Keratinocyte (primary cell): ENCODE data around the gene UBASH3B.

Experiments used
- CTCF ChIP-seq, 3 experiments: IDR thresholded peaks in 1 of 3; conservative IDR thresholded peaks in 1 of 3; optimal IDR thresholded peaks in 1 of 3; 2 replicates in 2 of 3; 3 replicates in 1 of 3; pipeline versions ENCODE3 to v1.5.1; 2011; ENCODE audit warnings: low read length in 3 of 3, mild to moderate bottlenecking in 3 of 3, moderate library complexity in 2 of 3, control low read depth in 1 of 3, inconsistent platforms in 1 of 3; ENCODE audit not compliant: insufficient read depth in 2 of 3; ENCODE audit errors: extremely low read depth in 1 of 3
- EZH2 ChIP-seq: IDR thresholded peaks from one replicate; pipeline ENCODE4 v1.6.1; 2012; ENCODE audit warnings: inconsistent platforms, mild to moderate bottlenecking, low read length, moderate library complexity

DNA sequence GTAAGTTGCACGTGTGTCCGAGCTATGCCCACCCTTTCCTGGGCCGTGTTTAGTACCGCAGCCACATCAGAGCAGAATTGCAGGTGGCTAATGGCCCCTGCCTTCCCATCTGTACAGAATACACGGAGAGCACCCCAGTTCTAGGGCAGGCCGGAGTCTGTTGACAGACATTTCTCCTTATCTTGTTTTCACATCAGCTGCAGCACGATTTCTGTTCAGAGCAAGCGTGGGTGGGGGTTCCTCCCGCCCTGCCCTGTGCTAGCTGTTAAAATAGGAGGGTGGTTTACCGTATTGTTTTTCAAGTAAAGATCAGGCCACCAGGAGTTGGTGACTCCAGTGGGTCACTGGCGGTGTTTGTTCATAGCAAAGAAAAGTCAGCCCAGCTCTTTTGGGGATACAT is 41.1 kb downstream of the UBASH3B start:
- TF ChIP-seq CTCF (optimal IDR thresholded peaks at IDR 0.05 in 1 of 3, IDR thresholded peaks at IDR 0.05 in 1 of 3, conservative IDR thresholded peaks at IDR 0.05 in 1 of 3; ENCODE audit: extremely low read depth in 1 of 3, insufficient read depth in 2 of 3, low read length in 3 of 3) (no peak), EZH2 (no peak)
